Activated CD8-positive, alpha-beta memory T cell treated with anti-CD3 and anti-CD28 coated beads for 48 hours (primary cell): ENCODE results near the gene RCAN3.
"Not testable (repeated sequence)": the region's sequence is repeated elsewhere in the genome, so short reads cannot be mapped to it uniquely, and the experiment has no call there.

Experiments used
- DNase-seq, 3 experiments: peaks; one replicate each; pipeline ENCODE4 v3.0.0-alpha.2; 2020; ENCODE audit warnings: low read depth in 2 of 3, low spot score in 2 of 3

Gene RCAN3

GRCh38 chr1:24548070-24548469 is 45.4 kb downstream of the RCAN3 start:
- no peak for DNase-seq

- not testable (repeated sequence) for DNase-seq
Observed at GRCh38 chr1:24549210-24549609, 46.6 kb downstream of the RCAN3 start.

- no peak for DNase-seq
Observed at GRCh38 chr1:24551290-24551959, 48.8 kb downstream of the RCAN3 start.

GRCh38 chr1:24551960-24552571 is 49.4 kb downstream of the RCAN3 start:
- DNase-seq = no peak

GRCh38 chr1:24553931-24554330 is 51.3 kb downstream of the RCAN3 start:
- DNase-seq = no peak

GRCh38 chr1:24554714-24555113 is 52.1 kb downstream of the RCAN3 start:
- no peak for DNase-seq

GRCh38 chr1:24555591-24556413 is 53.2 kb downstream of the RCAN3 start, which contains the start of gene NCMAP:
Gene NCMAP (plus strand): TSS chr1:24556087. CDS start chr1:24595431, 39,344 bp downstream.
- no peak for DNase-seq

- DNase-seq = no peak
Observed at GRCh38 chr1:24556414-24556795, 53.8 kb downstream of the RCAN3 start.

- DNase-seq = no peak
Observed at GRCh38 chr1:24557220-24557619, 54.6 kb downstream of the RCAN3 start.

GRCh38 chr1:24557711-24558131 is 55.1 kb downstream of the RCAN3 start:
- no peak for DNase-seq

GRCh38 chr1:24558455-24558854 is 55.8 kb downstream of the RCAN3 start:
- DNase-seq = no peak

- DNase-seq = no peak
Observed at GRCh38 chr1:24558902-24559791, 56.5 kb downstream of the RCAN3 start.

GRCh38 chr1:24560361-24560760 is 57.7 kb downstream of the RCAN3 start:
- DNase-seq = no peak

- DNase-seq = no peak
Observed at GRCh38 chr1:24562625-24563024, 60.0 kb downstream of the RCAN3 start.

GRCh38 chr1:24564695-24565094 is 62.1 kb downstream of the RCAN3 start:
- DNase-seq = no peak

GRCh38 chr1:24566236-24566867 is 63.7 kb downstream of the RCAN3 start:
- DNase-seq = no peak

GRCh38 chr1:24567792-24568388 is 65.3 kb downstream of the RCAN3 start:
- no peak for DNase-seq

- no peak for DNase-seq
Observed at GRCh38 chr1:24568475-24568874, 65.8 kb downstream of the RCAN3 start.

GRCh38 chr1:24570265-24571125 is 67.9 kb downstream of the RCAN3 start:
- DNase-seq = no peak
